Testis (tissue), 3 donors: Measurements from ENCODE around the gene MINK1. TPM values are rescaled to one million over a fixed set of nuclear protein-coding genes. Genes with fewer than 3 reads are reported as not detected.
"Not testable (repeated sequence)": the region's sequence is repeated elsewhere in the genome, so short reads cannot be mapped to it uniquely, and the experiment has no call there.

Experiments used
- DNase-seq: peaks from one replicate; pipeline ENCODE4 v3.0.0-alpha.2; 2019
- H3K27ac ChIP-seq, 2 donors: fragments of 200-600 bp; sonication (generic); one replicate each; pipeline ENCODE4 v1.5.1; 2019
- H3K27me3 ChIP-seq: fragments of 200-600 bp; sonication (generic); one replicate; pipeline ENCODE4 v1.5.1; 2019
- H3K36me3 ChIP-seq: fragments of 200-600 bp; sonication (generic); one replicate; pipeline ENCODE4 v1.5.1; 2017; ENCODE audit warnings: low read depth; ENCODE audit errors: missing control alignments
- H3K4me1 ChIP-seq: fragments of 200-600 bp; sonication (generic); one replicate; pipeline ENCODE4 v1.5.1; 2019
- H3K4me3 ChIP-seq, 2 donors: fragments of 200-600 bp; sonication (generic); one replicate each; pipeline ENCODE4 v1.5.1; 2017 to 2019
- H3K9me3 ChIP-seq: fragments of 200-600 bp; sonication (generic); one replicate; pipeline ENCODE4 v1.5.1; 2017
- CTCF ChIP-seq, 3 experiments: fragments of 450-650 bp in 2 of 3; fragments of 200-600 bp in 1 of 3; sonication (generic) in 1 of 3; IDR thresholded peaks; one replicate each; pipeline ENCODE4 v1.5.1; 2016 to 2019; ENCODE audit warnings: antibody characterized with exemption in 3 of 3, mild to moderate bottlenecking in 2 of 3, moderate library complexity in 1 of 3
- POLR2A ChIP-seq: fragments of 450-650 bp; IDR thresholded peaks from one replicate; pipeline ENCODE4 v1.6.1; 2017; ENCODE audit warnings: antibody characterized with exemption, mild to moderate bottlenecking, moderate library complexity
- WGBS, 2 donors: methylation state at CpG; one replicate each; pipeline ENCODE4 v1.1.5; 2018; 5-methylcytosine and 5-hydroxymethylcytosine counted together
- intact Hi-C: fragments of 100-400 bp; cut with DNase I; formaldehyde crosslinking; loops from one replicate; pipeline ENCODE4 v1.15.1; 2023; ENCODE audit warnings: low total_unique reads
- polyA plus RNA-seq: library from polyadenylated mRNA; stranded (reverse); fragments of 350-450 nt; fragmentation: Illumina TruSeq; extraction: RNeasy Lipid Tissue Mini Kit (QIAGEN cat#74804); gene quantifications from one replicate; pipeline ENCODE4 v1.2.3, GENCODE V29; 2014; ENCODE audit warnings: low read depth, low replicate concordance; ENCODE audit not compliant: insufficient read depth
- total RNA-seq, 2 donors: library from RNA; depleted of rRNA; stranded (reverse); fragments of >200 nt; gene quantifications; one replicate each; pipeline ENCODE4 v1.2.3, GENCODE V29; 2016

MINK1 gene
- total and polyA plus RNA-seq, 3 donors from 2014 or later: 77.4 to 142 (median 135) TPM

DNA sequence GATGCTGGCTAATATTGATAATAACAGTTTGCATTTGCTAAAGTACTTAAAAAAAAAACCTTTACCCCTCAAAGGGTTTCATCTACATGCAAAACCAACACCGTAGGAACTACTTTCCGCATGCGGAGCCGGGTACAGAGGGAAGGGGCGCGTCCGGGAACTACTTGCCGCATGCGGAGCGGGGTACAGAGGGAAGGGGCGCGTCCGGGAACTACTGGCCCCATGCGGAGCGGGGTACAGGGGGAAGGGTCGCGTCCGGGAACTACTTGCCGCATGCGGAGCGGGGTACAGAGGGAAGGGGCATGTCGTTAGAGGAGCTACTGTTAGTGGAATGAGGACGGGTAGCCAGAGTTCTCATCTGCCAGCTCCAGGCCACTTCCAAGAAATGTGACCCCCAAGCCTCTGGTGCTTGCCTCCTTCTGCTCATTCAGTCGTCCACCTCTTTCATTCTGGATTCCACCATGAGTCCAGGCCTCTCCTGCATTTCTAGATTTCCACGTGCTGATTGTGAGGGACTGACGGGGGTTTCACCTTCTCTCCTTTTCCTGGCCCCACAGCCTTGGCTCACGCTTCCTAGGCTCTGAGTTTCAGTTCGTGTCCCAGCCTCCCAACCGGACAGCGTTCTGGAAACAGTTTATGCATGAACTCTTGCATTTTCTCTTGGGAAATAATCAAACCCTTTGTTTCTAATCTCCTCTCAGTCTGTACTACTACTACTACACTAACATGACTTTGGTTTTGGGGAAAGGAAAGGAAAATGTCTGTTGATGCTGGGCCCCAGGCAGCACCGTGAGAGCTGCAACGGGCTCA lies 26.9 kb downstream of the MINK1 start:
- WGBS, 2 donors: 57 to 59% methylated on average over 32 of the region's 32 CpGs
- no peaks in the 10 kb centered on the region for H3K9me3 ChIP-seq
- peak overlapping the region in 1 of 2 donors; percentile 18 for H3K4me3 ChIP-seq
- TF ChIP-seq CTCF (IDR thresholded peaks at IDR 0.05) (no peak), POLR2A (no peak)
- no peaks in the 10 kb centered on the region for H3K27me3 ChIP-seq
- no peaks in the 10 kb centered on the region for H3K36me3 ChIP-seq
- H3K4me1 ChIP-seq: peaks cover 36% of the 10 kb centered on the region
- DNase-seq: peak; percentile 51
- intact Hi-C loops: no loop called here
- peak overlapping the region in 1 of 2 donors; percentile 18 for H3K27ac ChIP-seq

DNA sequence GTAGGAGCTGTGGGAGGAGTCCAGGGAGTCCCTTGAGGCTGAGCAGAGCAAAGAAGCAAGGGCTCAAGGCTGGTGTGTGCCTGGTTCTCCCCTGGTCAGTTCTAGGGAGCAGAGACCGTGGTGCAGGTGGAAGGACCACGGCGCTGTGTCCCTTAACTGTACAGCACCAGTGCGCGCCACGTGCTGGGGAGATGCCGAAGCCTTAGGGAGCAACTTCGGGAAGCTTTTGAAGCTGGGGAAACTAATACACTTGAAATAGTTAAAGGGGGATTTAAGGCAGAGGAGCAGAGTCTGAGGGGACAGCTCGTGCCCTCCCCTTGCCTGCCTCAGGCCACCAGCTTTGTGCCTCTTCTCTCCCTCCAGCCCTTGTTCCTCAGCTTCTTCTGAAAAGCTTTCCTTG lies 27.5 kb downstream of the MINK1 start:
- H3K4me3 ChIP-seq: no peak overlapping the region
- no peaks in the 10 kb centered on the region for H3K36me3 ChIP-seq
- 37 to 60% methylated on average over 9 of the region's 9 CpGs for WGBS, 2 donors
- peak overlapping the region; percentile 10 to 18 for H3K27ac ChIP-seq
- no peaks in the 10 kb centered on the region for H3K9me3 ChIP-seq
- TF ChIP-seq POLR2A (no peak), CTCF (IDR thresholded peaks at IDR 0.05) (no peak)
- peaks cover 36% of the 10 kb centered on the region for H3K4me1 ChIP-seq
- no peaks in the 10 kb centered on the region for H3K27me3 ChIP-seq
- intact Hi-C loops: no loop called here
- no peak for DNase-seq

GRCh38 chr17:4861052-4861451 lies 27.9 kb downstream of the MINK1 start:
- peak overlapping the region; percentile 10 to 18 for H3K27ac ChIP-seq
- no peaks in the 10 kb centered on the region for H3K27me3 ChIP-seq
- no peak for TF ChIP-seq CTCF (IDR thresholded peaks at IDR 0.05)
- TF ChIP-seq POLR2A: no peak
- DNase-seq: no peak
- H3K9me3 ChIP-seq: no peaks in the 10 kb centered on the region
- WGBS, 2 donors: 83 to 91% methylated on average over 16 of the region's 16 CpGs
- intact Hi-C loops: no loop called here
- no peak overlapping the region for H3K4me3 ChIP-seq
- H3K4me1 ChIP-seq: peaks cover 36% of the 10 kb centered on the region
- H3K36me3 ChIP-seq: no peaks in the 10 kb centered on the region

DNA sequence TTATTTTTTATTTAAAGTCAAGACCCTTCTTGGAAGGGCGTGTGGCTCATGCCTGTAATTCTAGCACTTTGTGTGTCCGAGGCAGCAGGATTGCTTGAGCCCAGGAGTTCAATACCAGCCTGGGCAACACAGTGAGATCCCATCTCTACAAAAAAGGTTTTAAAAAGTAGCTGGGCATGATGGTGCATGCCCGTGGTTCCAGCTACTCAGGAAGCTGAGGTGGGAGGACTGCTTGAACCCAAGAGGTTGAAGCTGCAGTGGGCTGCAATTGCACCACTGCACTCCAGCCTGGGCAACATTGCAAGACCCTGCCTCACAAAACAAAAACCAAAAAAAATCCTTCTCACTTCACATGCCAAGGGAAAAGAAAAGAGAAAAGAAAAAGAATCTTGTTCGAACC lies 29.6 kb downstream of the MINK1 start:
- Histone ChIP-seq H3K4me3 (no peak overlapping the region), H3K4me1 (peaks cover 33% of the 10 kb centered on the region), H3K27me3 (no peaks in the 10 kb centered on the region), H3K36me3 (no peaks in the 10 kb centered on the region), H3K9me3 (no peaks in the 10 kb centered on the region), H3K27ac (no peak overlapping the region)
- WGBS, 2 donors: 90% methylated on average over 4 of the region's 4 CpGs
- DNase-seq: no peak
- TF ChIP-seq POLR2A: no peak
- no peak for TF ChIP-seq CTCF (IDR thresholded peaks at IDR 0.05)
- intact Hi-C loops: no loop called here

GRCh38 chr17:4863321-4863720 lies 30.2 kb downstream of the MINK1 start:
- 68 to 88% methylated on average over 1 of the region's 1 CpG for WGBS, 2 donors

DNA sequence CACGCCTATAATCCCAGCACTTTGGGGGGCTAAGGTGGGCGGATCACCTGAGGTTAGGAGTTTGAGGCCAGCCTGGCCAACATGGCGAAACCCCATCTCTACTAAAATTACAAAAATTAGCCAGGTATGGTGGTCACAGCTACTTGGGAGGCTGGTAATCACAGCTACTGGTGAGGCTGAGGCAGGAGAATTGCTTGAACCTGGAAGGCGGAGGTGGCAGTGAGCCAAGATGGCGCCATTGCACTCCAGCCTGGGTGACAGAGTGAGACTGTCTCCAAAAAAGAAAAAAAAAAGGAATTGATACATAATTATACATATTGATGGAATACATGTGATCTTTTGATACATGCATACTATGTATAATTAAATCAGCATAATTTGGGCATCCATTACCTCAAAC lies 34.4 kb downstream of the MINK1 start:
- H3K4me1 ChIP-seq, H3K9me3 ChIP-seq, H3K4me3 ChIP-seq, H3K36me3 ChIP-seq, intact Hi-C loops, DNase-seq, H3K27me3 ChIP-seq, H3K27ac ChIP-seq: not testable (repeated sequence)
- 81 to 89% methylated on average over 5 of the region's 5 CpGs for WGBS, 2 donors

More at GRCh38 chr17:4863321-4863720, 30.2 kb downstream of the MINK1 start:
- Histone ChIP-seq H3K36me3 (no peaks in the 10 kb centered on the region), H3K27me3 (no peaks in the 10 kb centered on the region), H3K4me1 (peaks cover 27% of the 10 kb centered on the region), H3K27ac (no peak overlapping the region), H3K4me3 (no peak overlapping the region), H3K9me3 (no peaks in the 10 kb centered on the region)
- TF ChIP-seq CTCF (IDR thresholded peaks at IDR 0.05): no peak
- TF ChIP-seq POLR2A: no peak
- intact Hi-C loops: no loop called here
- no peak for DNase-seq
